T-helper 1 cell treated with Interleukin-12 subunit alpha and Interleukin-12 subunit beta and Interleukin-4 antibody, amounts not matched to agents 30 ng/mL and 1 ng/mL, for 36 hours (primary cell): ENCODE measurements around the gene TRIM15. TPM values are rescaled to one million over a fixed set of nuclear protein-coding genes. Genes with fewer than 3 reads are reported as not detected.
"Not testable (repeated sequence)": the region's sequence is repeated elsewhere in the genome, so short reads cannot be mapped to it uniquely, and the experiment has no call there.

Experiments
- intact Hi-C: fragments of 100-400 bp; cut with micrococcal nuclease; formaldehyde crosslinking; loops from one replicate; pipeline ENCODE4 v1.15.1; 2024
- total RNA-seq: library from RNA; stranded (reverse); gene quantifications from 2 replicates; pipeline ENCODE4 v1.2.3, GENCODE V29; 2022

TRIM15 gene
- total RNA-seq, 1 donor from 2014 or later: 0.76 TPM

GRCh38 chr6:30162265-30163089 lies 869 bp upstream of the TRIM15 start:
- intact Hi-C loops: no loop called here

- intact Hi-C loops: no loop called here
Measured at GRCh38 chr6:30163918-30164654, 740 bp downstream of the TRIM15 start.

GRCh38 chr6:30164714-30165113 lies 1.4 kb downstream of the TRIM15 start:
- intact Hi-C loops: no loop called here

- intact Hi-C loops: not testable (repeated sequence)
Measured at GRCh38 chr6:30165238-30165637, 1.9 kb downstream of the TRIM15 start.

GRCh38 chr6:30167101-30167500 lies 3.8 kb downstream of the TRIM15 start:
- intact Hi-C loops: no loop called here

- intact Hi-C loops: no loop called here
Measured at GRCh38 chr6:30168741-30169140, 5.4 kb downstream of the TRIM15 start.

- intact Hi-C loops: loop anchor here (1.0 to 2.0 kb wide), 6 partner anchors 39 to 322 kb away; partner anchors contain the start of gene TRIM26
Measured at GRCh38 chr6:30169658-30170614, 6.6 kb downstream of the TRIM15 start.

- intact Hi-C loops: loop anchor here (2.0 kb wide), 3 partner anchors 41 to 207 kb away; partner anchors contain the start of gene TRIM26
Measured at GRCh38 chr6:30171677-30172471, 8.5 kb downstream of the TRIM15 start.

- intact Hi-C loops: no loop called here
Measured at GRCh38 chr6:30172681-30173080, 9.3 kb downstream of the TRIM15 start.

GRCh38 chr6:30175765-30176164 lies 12.4 kb downstream of the TRIM15 start:
- intact Hi-C loops: no loop called here

- intact Hi-C loops: no loop called here
Measured at GRCh38 chr6:30178837-30179236, 15.5 kb downstream of the TRIM15 start.

GRCh38 chr6:30180145-30180544 lies 16.8 kb downstream of the TRIM15 start:
- intact Hi-C loops: no loop called here

- intact Hi-C loops: no loop called here
Measured at GRCh38 chr6:30184417-30185031, 21.2 kb downstream of the TRIM15 start.

- intact Hi-C loops: no loop called here
Measured at GRCh38 chr6:30185846-30186484, 22.6 kb downstream of the TRIM15 start.

- intact Hi-C loops: no loop called here
Measured at GRCh38 chr6:30188541-30188940, 25.2 kb downstream of the TRIM15 start.

- intact Hi-C loops: no loop called here
Measured at GRCh38 chr6:30192076-30192475, 28.7 kb downstream of the TRIM15 start.

GRCh38 chr6:30194797-30195690 lies 31.7 kb downstream of the TRIM15 start:
- intact Hi-C loops: no loop called here

GRCh38 chr6:30195951-30196350 lies 32.6 kb downstream of the TRIM15 start:
- intact Hi-C loops: no loop called here
